ENCODE measurements around the gene SGK1.
"Not testable (repeated sequence)": the region's sequence is repeated elsewhere in the genome, so short reads cannot be mapped to it uniquely, and the experiment has no call there.

The SGK1 gene

GRCh38 chr6:134217798-134218140, 100.1 kb downstream of the SGK1 start:
- no peak for DNase-seq (ENCODE audit: low read depth)

- DNase-seq (ENCODE audit: low read depth): no peak
Measured at GRCh38 chr6:134217105-134217797, 100.7 kb downstream of the SGK1 start.

- DNase-seq (ENCODE audit: low read depth): no peak
Measured at GRCh38 chr6:134216301-134217010, 101.5 kb downstream of the SGK1 start.

- DNase-seq (ENCODE audit: low read depth): not testable (repeated sequence)
Measured at GRCh38 chr6:134213410-134213809, 104.5 kb downstream of the SGK1 start.

- DNase-seq (ENCODE audit: low read depth): no peak
Measured at GRCh38 chr6:134211297-134211696, 106.6 kb downstream of the SGK1 start.

GRCh38 chr6:134207421-134207820, 110.5 kb downstream of the SGK1 start:
- DNase-seq (ENCODE audit: low read depth): no peak

GRCh38 chr6:134205366-134205765, 112.5 kb downstream of the SGK1 start:
- no peak for DNase-seq (ENCODE audit: low read depth)

- not testable (repeated sequence) for DNase-seq (ENCODE audit: low read depth)
Measured at GRCh38 chr6:134204759-134205158, 113.2 kb downstream of the SGK1 start.

GRCh38 chr6:134204031-134204430, 113.9 kb downstream of the SGK1 start:
- no peak for DNase-seq (ENCODE audit: low read depth)

GRCh38 chr6:134201716-134202115, 116.2 kb downstream of the SGK1 start:
- DNase-seq (ENCODE audit: low read depth): no peak

- no peak for DNase-seq (ENCODE audit: low read depth)
Measured at GRCh38 chr6:134199848-134200606, 117.9 kb downstream of the SGK1 start.

- DNase-seq (ENCODE audit: low read depth): no peak
Measured at GRCh38 chr6:134198093-134198492, 119.8 kb downstream of the SGK1 start.

- DNase-seq (ENCODE audit: low read depth): not testable (repeated sequence)
Measured at GRCh38 chr6:134197685-134198084, 120.2 kb downstream of the SGK1 start.

GRCh38 chr6:134196568-134197193, 121.2 kb downstream of the SGK1 start:
- DNase-seq (ENCODE audit: low read depth): no peak

- no peak for DNase-seq (ENCODE audit: low read depth)
Measured at GRCh38 chr6:134195985-134196384, 121.9 kb downstream of the SGK1 start.

- no peak for DNase-seq (ENCODE audit: low read depth)
Measured at GRCh38 chr6:134195164-134195906, 122.6 kb downstream of the SGK1 start.

GRCh38 chr6:134193536-134194498, 124.1 kb downstream of the SGK1 start:
- DNase-seq (ENCODE audit: low read depth): no peak

- not testable (repeated sequence) for DNase-seq (ENCODE audit: low read depth)
Measured at GRCh38 chr6:134192609-134193008, 125.3 kb downstream of the SGK1 start.

GRCh38 chr6:134190883-134191282, 127.0 kb downstream of the SGK1 start:
- DNase-seq (ENCODE audit: low read depth): no peak

- DNase-seq (ENCODE audit: low read depth): no peak
Measured at GRCh38 chr6:134187751-134188150, 130.2 kb downstream of the SGK1 start.

- DNase-seq (ENCODE audit: low read depth): no peak
Measured at GRCh38 chr6:134187154-134187553, 130.8 kb downstream of the SGK1 start.

Data from T-helper 22 cell (primary cell).